OCI-LY7 (cell line): Measurements from ENCODE around the gene MROH9.

ENCODE experiments used
- EZH2phosphoT487 ChIP-seq: fragments of 200-600 bp; sonication (generic); IDR thresholded peaks from 2 replicates; pipeline ENCODE4 v1.6.1; 2018; ENCODE audit warnings: low read depth, borderline replicate concordance, mild to moderate bottlenecking, mixed run types, antibody characterized with exemption, low read length, moderate library complexity, mixed read lengths
- TF ChIP-seq, protein P1 (sequence below): fragments of 200-600 bp; sonication (generic); conservative IDR thresholded peaks from 2 replicates; pipeline ENCODE4 v1.5.1; 2014; ENCODE audit warnings: mild to moderate bottlenecking, antibody characterized with exemption, low read length, moderate library complexity, mixed read lengths

DNA sequence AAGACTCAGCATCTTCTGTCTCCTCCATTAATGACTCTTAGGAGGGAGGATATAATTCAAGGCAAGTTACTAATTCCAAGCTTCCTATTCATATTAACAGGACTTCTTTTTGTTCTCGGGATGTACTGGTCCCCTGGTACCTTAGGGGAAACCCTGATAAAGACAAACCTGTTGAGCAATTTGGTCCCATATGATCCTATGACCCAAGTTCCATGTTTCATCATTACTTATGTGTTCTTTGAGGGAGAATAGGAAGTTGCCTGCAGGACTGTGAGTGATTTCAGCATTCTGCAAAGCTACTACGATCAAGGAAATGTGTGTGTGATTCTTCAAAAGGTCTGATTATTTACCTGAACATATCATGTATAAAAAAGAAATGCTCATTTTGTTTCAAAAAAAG lies 149.5 kb downstream of the MROH9 start:
- TF ChIP-seq, protein P1, sequence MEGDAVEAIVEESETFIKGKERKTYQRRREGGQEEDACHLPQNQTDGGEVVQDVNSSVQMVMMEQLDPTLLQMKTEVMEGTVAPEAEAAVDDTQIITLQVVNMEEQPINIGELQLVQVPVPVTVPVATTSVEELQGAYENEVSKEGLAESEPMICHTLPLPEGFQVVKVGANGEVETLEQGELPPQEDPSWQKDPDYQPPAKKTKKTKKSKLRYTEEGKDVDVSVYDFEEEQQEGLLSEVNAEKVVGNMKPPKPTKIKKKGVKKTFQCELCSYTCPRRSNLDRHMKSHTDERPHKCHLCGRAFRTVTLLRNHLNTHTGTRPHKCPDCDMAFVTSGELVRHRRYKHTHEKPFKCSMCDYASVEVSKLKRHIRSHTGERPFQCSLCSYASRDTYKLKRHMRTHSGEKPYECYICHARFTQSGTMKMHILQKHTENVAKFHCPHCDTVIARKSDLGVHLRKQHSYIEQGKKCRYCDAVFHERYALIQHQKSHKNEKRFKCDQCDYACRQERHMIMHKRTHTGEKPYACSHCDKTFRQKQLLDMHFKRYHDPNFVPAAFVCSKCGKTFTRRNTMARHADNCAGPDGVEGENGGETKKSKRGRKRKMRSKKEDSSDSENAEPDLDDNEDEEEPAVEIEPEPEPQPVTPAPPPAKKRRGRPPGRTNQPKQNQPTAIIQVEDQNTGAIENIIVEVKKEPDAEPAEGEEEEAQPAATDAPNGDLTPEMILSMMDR, result no peak
- TF ChIP-seq EZH2phosphoT487, result no peak
